ENCODE measurements around the gene LRRC46.

DNA sequence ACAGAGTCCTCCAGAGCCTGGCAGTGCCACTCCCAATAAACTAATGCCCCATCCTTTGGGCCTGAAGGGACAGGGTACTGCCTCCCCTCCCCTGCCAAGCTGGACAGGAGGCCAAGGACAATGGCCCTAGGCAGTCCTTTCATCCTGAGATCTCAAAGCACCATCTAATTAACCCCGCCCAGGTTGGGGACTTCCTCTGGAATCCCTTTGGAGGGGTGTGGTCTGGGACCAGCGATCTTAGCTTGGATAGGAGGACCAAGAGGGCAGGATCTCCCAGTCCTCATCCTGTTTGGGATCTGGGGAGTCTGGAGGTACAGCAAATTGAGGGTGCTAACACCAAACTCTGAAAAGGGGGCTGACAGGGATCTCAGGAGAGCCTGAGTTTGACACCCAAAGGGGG, 37.6 kb downstream of the LRRC46 start:
- TF ChIP-seq NFKB2 (CRISPR knock-in tag; IDR thresholded peaks at IDR 0.05; ENCODE audit: borderline replicate concordance) (no peak), MAX (IDR thresholded peaks at IDR 0.05) (no peak), RXRA (CRISPR knock-in tag; IDR thresholded peaks at IDR 0.05) (no peak), CEBPB (IDR thresholded peaks at IDR 0.05; ENCODE audit: borderline replicate concordance, low read depth, low read length) (no peak), ZNF598 (CRISPR knock-in tag; IDR thresholded peaks at IDR 0.05; ENCODE audit: borderline replicate concordance) (no peak), IKZF4 (CRISPR knock-in tag; IDR thresholded peaks at IDR 0.05; ENCODE audit: borderline replicate concordance, low read depth, not compliant biosample characterization) (no peak), ETV5 (CRISPR knock-in tag; IDR thresholded peaks at IDR 0.05; ENCODE audit: borderline replicate concordance) (no peak), E2F5 (CRISPR knock-in tag; conservative IDR thresholded peaks at IDR 0.05) (no peak), ARNTL (CRISPR knock-in tag; IDR thresholded peaks at IDR 0.05) (no peak), SETDB1 (CRISPR knock-in tag; IDR thresholded peaks at IDR 0.05; ENCODE audit: borderline replicate concordance) (no peak), NFRKB (IDR thresholded peaks at IDR 0.05) (no peak), NONO (IDR thresholded peaks at IDR 0.05) (no peak), NONO (CRISPR knock-in tag; conservative IDR thresholded peaks at IDR 0.05) (no peak)
- TF ChIP-seq, protein P1, sequence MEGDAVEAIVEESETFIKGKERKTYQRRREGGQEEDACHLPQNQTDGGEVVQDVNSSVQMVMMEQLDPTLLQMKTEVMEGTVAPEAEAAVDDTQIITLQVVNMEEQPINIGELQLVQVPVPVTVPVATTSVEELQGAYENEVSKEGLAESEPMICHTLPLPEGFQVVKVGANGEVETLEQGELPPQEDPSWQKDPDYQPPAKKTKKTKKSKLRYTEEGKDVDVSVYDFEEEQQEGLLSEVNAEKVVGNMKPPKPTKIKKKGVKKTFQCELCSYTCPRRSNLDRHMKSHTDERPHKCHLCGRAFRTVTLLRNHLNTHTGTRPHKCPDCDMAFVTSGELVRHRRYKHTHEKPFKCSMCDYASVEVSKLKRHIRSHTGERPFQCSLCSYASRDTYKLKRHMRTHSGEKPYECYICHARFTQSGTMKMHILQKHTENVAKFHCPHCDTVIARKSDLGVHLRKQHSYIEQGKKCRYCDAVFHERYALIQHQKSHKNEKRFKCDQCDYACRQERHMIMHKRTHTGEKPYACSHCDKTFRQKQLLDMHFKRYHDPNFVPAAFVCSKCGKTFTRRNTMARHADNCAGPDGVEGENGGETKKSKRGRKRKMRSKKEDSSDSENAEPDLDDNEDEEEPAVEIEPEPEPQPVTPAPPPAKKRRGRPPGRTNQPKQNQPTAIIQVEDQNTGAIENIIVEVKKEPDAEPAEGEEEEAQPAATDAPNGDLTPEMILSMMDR (CRISPR knock-in tag; IDR thresholded peaks at IDR 0.05): no peak

Measured in HepG2 (cell line).